GM12892 (cell line): ENCODE results near the gene SLIT3.

Experiments used
- POLR2A ChIP-seq: IDR thresholded peaks from 2 replicates; pipeline ENCODE4 v1.6.1; 2011; ENCODE audit warnings: low read depth, low read length, control low read depth
- POLR2AphosphoS5 ChIP-seq: IDR thresholded peaks from 2 replicates; pipeline ENCODE4 v1.6.1; 2011; ENCODE audit warnings: low read depth, low read length, control low read depth
- TAF1 ChIP-seq: IDR thresholded peaks from 2 replicates; pipeline ENCODE4 v1.6.1; 2011; ENCODE audit warnings: low read depth, mild to moderate bottlenecking, control low read depth, low read length, borderline replicate concordance

GRCh38 chr5:169280286-169280685 is 20.7 kb downstream of the SLIT3 start:
- TF ChIP-seq POLR2A (no peak), TAF1 (no peak), POLR2AphosphoS5 (no peak)
